ENCODE results near the gene ATP1A2.
"Not testable (repeated sequence)": the region's sequence is repeated elsewhere in the genome, so short reads cannot be mapped to it uniquely, and the experiment has no call there.

Gene ATP1A2

DNA sequence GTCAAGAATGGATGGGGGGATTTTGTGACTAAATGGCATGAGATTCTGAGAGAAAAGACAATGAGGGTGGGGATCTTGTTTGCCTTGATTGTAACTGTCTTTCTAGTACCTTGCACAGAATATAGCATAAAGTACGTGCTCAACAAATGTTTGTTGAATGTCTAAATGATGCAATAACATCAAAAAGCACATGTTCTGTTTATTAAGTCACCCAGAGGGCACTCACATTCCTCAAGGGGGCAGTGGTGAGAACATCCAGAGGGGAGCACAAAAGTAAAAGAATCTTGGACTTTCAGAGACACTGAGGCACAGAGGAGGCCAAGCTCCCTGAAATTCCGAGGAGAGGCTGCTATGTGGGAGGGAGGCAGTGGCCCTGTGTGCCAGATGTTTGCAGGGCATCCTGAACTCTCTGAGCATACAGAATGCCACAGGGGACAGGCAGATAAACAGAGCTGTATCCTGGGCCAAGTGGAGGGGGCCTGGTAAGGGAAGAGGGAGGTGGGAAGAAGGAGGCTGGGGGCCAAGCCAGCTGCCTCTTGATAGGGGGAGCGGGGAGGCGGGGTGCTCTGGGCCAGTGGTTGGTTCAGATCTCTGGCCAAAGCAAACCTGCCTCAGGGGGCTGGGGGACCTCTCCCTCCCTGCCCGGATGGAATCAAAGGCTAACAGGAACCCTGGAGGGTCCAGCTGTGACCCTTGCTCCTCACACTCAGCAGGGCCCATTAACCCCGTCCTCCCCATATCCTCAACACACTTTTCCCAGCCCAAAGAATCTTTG lies 6.5 kb upstream of the ATP1A2 start:
- DNase-seq (ENCODE audit: low read depth, low spot score), result no peak
- no peak overlapping the region for H3K4me3 ChIP-seq (ENCODE audit: low read depth, low read length)
- ChIA-PET POLR2A (interaction anchor here (0.6 kb wide), 1 partner anchor 176 kb away, joined by 4 read pairs; the partner anchor contains the start of gene PEX19), CTCF (interaction anchor here (0.6 to 3.6 kb wide), 28 partner anchors 8 to 1062 kb away, joined by 3 to 28 read pairs (median 4); partner anchors contain the start of genes IGSF8 and PEA15)
- TF ChIP-seq, protein P1, sequence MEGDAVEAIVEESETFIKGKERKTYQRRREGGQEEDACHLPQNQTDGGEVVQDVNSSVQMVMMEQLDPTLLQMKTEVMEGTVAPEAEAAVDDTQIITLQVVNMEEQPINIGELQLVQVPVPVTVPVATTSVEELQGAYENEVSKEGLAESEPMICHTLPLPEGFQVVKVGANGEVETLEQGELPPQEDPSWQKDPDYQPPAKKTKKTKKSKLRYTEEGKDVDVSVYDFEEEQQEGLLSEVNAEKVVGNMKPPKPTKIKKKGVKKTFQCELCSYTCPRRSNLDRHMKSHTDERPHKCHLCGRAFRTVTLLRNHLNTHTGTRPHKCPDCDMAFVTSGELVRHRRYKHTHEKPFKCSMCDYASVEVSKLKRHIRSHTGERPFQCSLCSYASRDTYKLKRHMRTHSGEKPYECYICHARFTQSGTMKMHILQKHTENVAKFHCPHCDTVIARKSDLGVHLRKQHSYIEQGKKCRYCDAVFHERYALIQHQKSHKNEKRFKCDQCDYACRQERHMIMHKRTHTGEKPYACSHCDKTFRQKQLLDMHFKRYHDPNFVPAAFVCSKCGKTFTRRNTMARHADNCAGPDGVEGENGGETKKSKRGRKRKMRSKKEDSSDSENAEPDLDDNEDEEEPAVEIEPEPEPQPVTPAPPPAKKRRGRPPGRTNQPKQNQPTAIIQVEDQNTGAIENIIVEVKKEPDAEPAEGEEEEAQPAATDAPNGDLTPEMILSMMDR (IDR thresholded peaks at IDR 0.05; ENCODE audit: insufficient read depth, low read length, missing control alignments), result peak; percentile 35

DNA sequence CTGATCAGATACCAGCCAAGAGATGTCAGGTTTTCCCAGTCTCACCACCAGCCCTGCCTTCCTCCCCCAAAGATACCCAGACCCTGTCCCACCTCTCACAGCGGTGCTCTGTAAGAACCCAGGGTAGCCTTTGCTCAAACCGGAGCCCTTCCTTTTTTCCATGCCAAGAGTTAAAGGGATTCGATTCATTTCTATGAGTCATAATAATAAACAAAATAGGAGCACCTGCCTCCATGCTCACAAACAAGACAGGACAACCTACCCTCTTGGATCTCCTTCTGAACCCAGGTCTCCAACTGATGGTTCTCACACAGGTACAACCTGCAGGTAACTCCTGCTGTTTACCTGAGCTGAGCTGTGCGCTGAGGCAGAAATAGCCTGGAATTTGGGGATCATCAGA lies 5.9 kb upstream of the ATP1A2 start:
- DNase-seq (ENCODE audit: low read depth, low spot score), result no peak
- TF ChIP-seq, protein P1 (IDR thresholded peaks at IDR 0.05; ENCODE audit: insufficient read depth, low read length, missing control alignments), result no peak
- ChIA-PET CTCF (interaction anchor here (0.6 to 3.6 kb wide), 21 partner anchors 8 to 1061 kb away, joined by 3 to 28 read pairs (median 4); partner anchors contain the start of genes IGSF8 and PEA15), POLR2A (no interaction called here)
- H3K4me3 ChIP-seq (ENCODE audit: low read depth, low read length), result no peak overlapping the region

DNA sequence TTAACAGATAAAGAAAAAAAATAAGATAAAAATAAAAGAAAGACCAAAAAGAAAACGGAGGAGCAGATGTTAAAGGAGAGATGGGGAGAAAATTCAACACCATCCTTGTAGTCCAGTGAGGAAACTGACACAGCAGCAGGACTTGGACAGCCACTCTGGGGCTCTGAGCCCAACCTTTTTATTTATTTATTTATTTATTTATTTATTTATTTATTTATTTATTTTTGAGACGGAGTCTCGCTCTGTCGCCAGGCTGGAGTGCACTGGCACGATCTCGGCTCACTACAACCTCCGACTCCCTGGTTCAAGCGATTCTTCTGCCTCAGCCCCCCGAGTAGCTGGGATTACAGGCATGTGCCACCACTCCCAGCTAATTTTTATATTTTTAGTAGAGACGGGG lies 4.1 kb upstream of the ATP1A2 start:
- H3K4me3 ChIP-seq (ENCODE audit: low read depth, low read length); DNase-seq (ENCODE audit: low read depth, low spot score); POLR2A ChIA-PET: not testable (repeated sequence)
- CTCF ChIA-PET, result interaction anchor here (1.6 to 3.6 kb wide), 4 partner anchors 10 to 26 kb away, joined by 4 to 28 read pairs (median 7); no protein-coding TSS in a partner anchor

DNA sequence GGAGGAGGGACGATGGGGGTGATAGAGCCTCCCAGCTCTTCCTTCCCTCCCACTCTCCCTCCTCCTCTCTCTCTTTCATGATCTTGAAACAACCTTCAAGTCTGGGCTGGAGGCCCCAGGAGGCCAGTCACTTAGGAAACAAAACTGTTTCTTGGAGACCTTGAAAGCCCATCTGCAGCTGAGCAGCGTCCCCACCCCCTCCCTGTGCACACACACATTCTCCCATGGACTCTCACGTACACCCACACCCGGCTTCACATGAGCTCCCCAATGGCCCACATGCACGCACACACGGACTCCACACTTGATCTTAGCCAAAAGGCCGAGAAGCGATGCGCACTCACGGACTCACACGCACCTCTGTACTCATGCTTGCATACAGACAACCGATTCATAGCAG lies 3.2 kb upstream of the ATP1A2 start:
- DNase-seq (ENCODE audit: low read depth, low spot score), result no peak
- POLR2A ChIA-PET, result no interaction called here
- H3K4me3 ChIP-seq (ENCODE audit: low read depth, low read length), result no peak overlapping the region
- CTCF ChIA-PET, result interaction anchor here (1.0 to 1.7 kb wide), 5 partner anchors 10 to 27 kb away, joined by 3 to 9 read pairs (median 4); no protein-coding TSS in a partner anchor
- TF ChIP-seq, protein P1 (IDR thresholded peaks at IDR 0.05; ENCODE audit: insufficient read depth, low read length, missing control alignments), result no peak

DNA sequence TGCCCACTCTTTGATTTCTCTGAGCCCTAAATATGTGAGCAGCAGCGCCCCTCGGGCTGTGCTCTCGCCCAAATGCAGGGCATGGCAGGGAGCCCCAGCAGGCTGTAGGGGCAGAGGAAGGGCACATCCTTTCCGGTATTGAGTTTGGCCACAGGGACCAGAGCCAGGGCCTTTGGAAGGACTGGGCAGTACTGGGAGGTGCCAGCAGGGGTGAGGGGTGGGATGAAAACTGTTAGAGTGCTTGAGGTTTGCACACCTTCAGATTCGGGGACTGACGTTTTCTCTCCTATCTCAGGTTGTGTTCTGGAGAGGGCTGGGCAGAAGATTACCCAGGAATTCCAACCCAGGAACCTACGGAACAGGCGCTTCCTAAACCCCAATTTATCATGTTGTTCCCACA lies 2.2 kb upstream of the ATP1A2 start:
- ChIA-PET CTCF (interaction anchor here (1.9 kb wide), 1 partner anchor 8 kb away, joined by 7 read pairs; no protein-coding TSS in a partner anchor), POLR2A (no interaction called here)
- no peak overlapping the region for H3K4me3 ChIP-seq (ENCODE audit: low read depth, low read length)
- no peak for DNase-seq (ENCODE audit: low read depth, low spot score)
- TF ChIP-seq, protein P1 (IDR thresholded peaks at IDR 0.05; ENCODE audit: insufficient read depth, low read length, missing control alignments), result no peak

DNA sequence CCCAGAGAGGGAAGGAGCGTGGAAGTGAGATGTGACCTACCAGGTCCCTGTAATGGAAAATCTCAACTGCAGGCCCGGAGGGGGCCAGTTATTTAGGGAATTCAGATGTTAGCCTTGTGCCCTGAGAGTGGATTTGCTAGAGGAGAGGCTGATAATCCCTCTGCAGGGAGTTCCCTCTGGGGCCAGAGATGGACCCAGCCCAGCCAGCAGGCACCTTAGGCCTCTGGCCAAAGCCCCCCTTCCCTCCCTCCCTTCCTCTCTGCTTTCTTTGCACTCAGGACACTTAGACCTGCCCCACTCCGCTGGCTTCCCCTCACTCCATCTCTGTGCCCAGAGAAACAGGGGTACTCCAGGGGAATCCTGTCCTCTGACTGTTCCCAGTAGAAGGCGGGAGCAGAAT lies 1.5 kb upstream of the ATP1A2 start:
- CTCF ChIA-PET, result interaction anchor here (1.1 to 1.9 kb wide), 3 partner anchors 9 to 177 kb away, joined by 3 to 7 read pairs (median 3); no protein-coding TSS in a partner anchor
- TF ChIP-seq, protein P1 (IDR thresholded peaks at IDR 0.05; ENCODE audit: insufficient read depth, low read length, missing control alignments), result no peak
- DNase-seq (ENCODE audit: low read depth, low spot score), result no peak
- no peak overlapping the region for H3K4me3 ChIP-seq (ENCODE audit: low read depth, low read length)
- POLR2A ChIA-PET, result no interaction called here

Measured in AG04449 (cell line).